ENCODE data around the gene TRIM14.
"Not testable (repeated sequence)": the region's sequence is repeated elsewhere in the genome, so short reads cannot be mapped to it uniquely, and the experiment has no call there.

The TRIM14 gene

DNA sequence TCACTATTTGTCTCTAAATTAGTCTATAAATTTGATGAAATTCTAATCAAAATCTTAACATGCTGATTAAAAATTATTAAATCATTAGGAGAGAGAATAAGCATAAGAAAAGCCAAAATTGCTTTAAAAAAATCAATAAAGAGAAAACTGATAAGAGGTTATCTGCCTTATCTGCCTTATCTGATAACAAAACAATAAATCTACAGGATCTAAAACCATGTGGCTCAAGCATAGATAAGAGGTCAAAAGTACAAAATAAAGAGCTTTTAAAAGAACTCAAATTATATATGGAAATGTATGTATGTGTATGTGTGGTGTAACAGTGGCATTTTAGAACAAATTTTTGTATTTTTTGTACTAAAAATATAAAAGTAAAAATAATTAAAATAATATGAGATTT lies 18.6 kb downstream of the TRIM14 start:
- Histone ChIP-seq H3K27ac (ENCODE audit: low read length) (no peak overlapping the region), H3K4me1 (ENCODE audit: insufficient read depth, low read length) (peaks cover 3% of the 10 kb centered on the region; the same call in 1 of the 2 replicates)

DNA sequence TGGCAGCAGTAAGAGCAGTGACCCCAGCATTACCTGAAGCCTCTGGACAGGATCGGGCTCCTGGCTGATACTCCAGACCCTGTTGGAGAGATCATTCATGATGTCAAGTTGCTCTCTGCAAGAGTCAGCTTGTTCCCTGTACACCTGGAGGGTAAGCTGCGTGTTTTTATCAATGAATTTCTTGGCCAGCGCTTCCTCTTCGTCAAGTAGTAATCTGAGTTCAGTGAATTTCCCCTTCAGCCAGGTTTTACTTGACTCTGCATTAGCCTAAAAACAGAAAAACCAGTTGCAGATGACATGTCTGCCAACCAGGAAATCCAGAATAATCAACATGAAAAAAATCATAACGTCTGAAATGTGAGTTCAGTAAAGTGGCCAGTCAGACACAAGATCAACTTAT lies 19.1 kb downstream of the TRIM14 start:
- Histone ChIP-seq H3K4me1 (ENCODE audit: insufficient read depth, low read length) (peaks cover 3% of the 10 kb centered on the region; the same call in 1 of the 2 replicates), H3K27me3 (ENCODE audit: insufficient read depth, low read length) (no peaks in the 10 kb centered on the region), H3K9me3 (ENCODE audit: insufficient read depth, low read depth, low read length) (no peaks in the 10 kb centered on the region), H3K27ac (ENCODE audit: low read length) (no peak overlapping the region), H3K4me3 (ENCODE audit: low read length) (no peak overlapping the region), H3K36me3 (ENCODE audit: insufficient read depth, low read depth, low read length) (peaks cover 9% of the 10 kb centered on the region), H3K9ac (ENCODE audit: low read depth, low read length) (no peak overlapping the region; the same call in 1 of the 2 replicates)

More for the DNA sequence above, 18.6 kb downstream of the TRIM14 start:
- Histone ChIP-seq H3K27me3 (ENCODE audit: insufficient read depth, low read length) (no peaks in the 10 kb centered on the region), H3K4me3 (ENCODE audit: low read length) (no peak overlapping the region), H3K36me3 (ENCODE audit: insufficient read depth, low read depth, low read length) (peaks cover 9% of the 10 kb centered on the region), H3K9me3 (ENCODE audit: insufficient read depth, low read depth, low read length) (no peaks in the 10 kb centered on the region), H3K9ac (ENCODE audit: low read depth, low read length) (no peak overlapping the region)

DNA sequence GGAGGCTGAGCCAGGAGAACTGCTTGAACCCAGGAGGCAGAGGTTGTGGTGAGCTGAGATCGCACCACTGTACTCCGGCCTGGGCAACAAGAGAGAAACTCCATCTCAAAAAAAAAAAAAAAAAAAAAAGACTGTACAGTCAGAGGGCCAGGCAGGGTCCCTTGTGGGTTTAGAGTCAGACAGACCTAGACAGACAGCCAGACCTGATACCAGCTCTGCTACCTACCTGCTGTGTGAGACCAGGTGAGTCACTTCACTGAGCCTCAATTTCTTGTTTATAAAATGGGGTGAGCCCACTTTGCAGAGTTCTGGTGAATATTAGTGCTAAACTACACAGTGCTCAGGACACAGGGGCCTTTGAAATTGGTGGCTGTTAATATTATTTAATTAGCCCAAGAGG lies 19.7 kb downstream of the TRIM14 start:
- Histone ChIP-seq H3K27me3 (ENCODE audit: insufficient read depth, low read length) (no peaks in the 10 kb centered on the region), H3K9me3 (ENCODE audit: insufficient read depth, low read depth, low read length) (no peaks in the 10 kb centered on the region), H3K4me1 (ENCODE audit: insufficient read depth, low read length) (peaks cover 3% of the 10 kb centered on the region; the same call in 1 of the 2 replicates), H3K27ac (ENCODE audit: low read length) (no peak overlapping the region), H3K36me3 (ENCODE audit: insufficient read depth, low read depth, low read length) (peaks cover 9% of the 10 kb centered on the region), H3K4me3 (ENCODE audit: low read length) (no peak overlapping the region), H3K9ac (ENCODE audit: low read depth, low read length) (no peak overlapping the region)

GRCh38 chr9:98097836-98098235 lies 21.2 kb downstream of the TRIM14 start:
- Histone ChIP-seq H3K9me3 (ENCODE audit: insufficient read depth, low read depth, low read length) (no peaks in the 10 kb centered on the region), H3K27me3 (ENCODE audit: insufficient read depth, low read length) (no peaks in the 10 kb centered on the region), H3K27ac (ENCODE audit: low read length) (no peak overlapping the region), H3K4me3 (ENCODE audit: low read length) (no peak overlapping the region), H3K4me1 (ENCODE audit: insufficient read depth, low read length) (peaks cover 3% of the 10 kb centered on the region), H3K9ac (ENCODE audit: low read depth, low read length) (no peak overlapping the region), H3K36me3 (ENCODE audit: insufficient read depth, low read depth, low read length) (peaks cover 9% of the 10 kb centered on the region)

DNA sequence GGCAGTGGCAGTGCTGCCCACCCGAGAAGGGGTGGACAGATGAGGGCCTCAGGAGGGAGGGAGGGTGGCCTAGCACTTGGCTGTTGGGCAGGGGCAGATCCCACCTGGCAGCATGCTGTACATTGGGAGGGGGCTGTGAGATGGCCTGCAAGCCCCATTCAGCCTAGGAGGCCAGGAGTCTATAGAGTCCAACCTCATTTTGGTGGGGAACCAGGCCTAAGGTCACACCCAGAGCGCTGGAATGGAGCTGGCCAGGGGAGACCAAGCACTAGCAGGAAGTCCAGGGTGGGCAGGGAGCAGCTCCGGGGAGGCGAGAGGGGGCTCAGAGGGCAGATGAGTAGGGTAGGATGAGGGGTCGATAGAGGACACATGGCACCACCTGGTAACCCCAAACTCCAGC lies 22.9 kb downstream of the TRIM14 start:
- H3K9me3 ChIP-seq (ENCODE audit: insufficient read depth, low read depth, low read length): no peaks in the 10 kb centered on the region
- no peak overlapping the region for H3K4me3 ChIP-seq (ENCODE audit: low read length)
- H3K27me3 ChIP-seq (ENCODE audit: insufficient read depth, low read length): no peaks in the 10 kb centered on the region
- no peak overlapping the region for H3K9ac ChIP-seq (ENCODE audit: low read depth, low read length)
- peaks cover 11% of the 10 kb centered on the region; the same call in 1 of the 2 replicates for H3K4me1 ChIP-seq (ENCODE audit: insufficient read depth, low read length)
- H3K36me3 ChIP-seq (ENCODE audit: insufficient read depth, low read depth, low read length): peaks cover 9% of the 10 kb centered on the region
- no peak overlapping the region for H3K27ac ChIP-seq (ENCODE audit: low read length)

- Histone ChIP-seq H3K4me3 (ENCODE audit: low read length) (no peak overlapping the region), H3K9ac (ENCODE audit: low read depth, low read length) (no peak overlapping the region), H3K27ac (ENCODE audit: low read length) (no peak overlapping the region), H3K27me3 (ENCODE audit: insufficient read depth, low read length) (no peaks in the 10 kb centered on the region), H3K36me3 (ENCODE audit: insufficient read depth, low read depth, low read length) (peaks cover 9% of the 10 kb centered on the region), H3K9me3 (ENCODE audit: insufficient read depth, low read depth, low read length) (no peaks in the 10 kb centered on the region), H3K4me1 (ENCODE audit: insufficient read depth, low read length) (peaks cover 13% of the 10 kb centered on the region; the same call in 1 of the 2 replicates)
Measured at GRCh38 chr9:98095401-98095800, 23.6 kb downstream of the TRIM14 start.

- Histone ChIP-seq H3K4me1 (ENCODE audit: insufficient read depth, low read length) (peaks cover 16% of the 10 kb centered on the region; the same call in 1 of the 2 replicates), H3K4me3 (ENCODE audit: low read length) (no peak overlapping the region), H3K27me3 (ENCODE audit: insufficient read depth, low read length) (no peaks in the 10 kb centered on the region), H3K36me3 (ENCODE audit: insufficient read depth, low read depth, low read length) (peaks cover 7% of the 10 kb centered on the region), H3K9me3 (ENCODE audit: insufficient read depth, low read depth, low read length) (no peaks in the 10 kb centered on the region), H3K9ac (ENCODE audit: low read depth, low read length) (no peak overlapping the region), H3K27ac (ENCODE audit: low read length) (no peak overlapping the region)
Measured at GRCh38 chr9:98094851-98095250, 24.2 kb downstream of the TRIM14 start.

GRCh38 chr9:98094316-98094715 lies 24.7 kb downstream of the TRIM14 start:
- Histone ChIP-seq H3K27ac (ENCODE audit: low read length) (no peak overlapping the region), H3K36me3 (ENCODE audit: insufficient read depth, low read depth, low read length) (peaks cover 1% of the 10 kb centered on the region), H3K4me1 (ENCODE audit: insufficient read depth, low read length) (peaks cover 19% of the 10 kb centered on the region; the same call in 1 of the 2 replicates), H3K4me3 (ENCODE audit: low read length) (no peak overlapping the region), H3K9ac (ENCODE audit: low read depth, low read length) (no peak overlapping the region), H3K27me3 (ENCODE audit: insufficient read depth, low read length) (no peaks in the 10 kb centered on the region), H3K9me3 (ENCODE audit: insufficient read depth, low read depth, low read length) (no peaks in the 10 kb centered on the region)

GRCh38 chr9:98092613-98092931 lies 26.4 kb downstream of the TRIM14 start:
- Histone ChIP-seq H3K9me3 (ENCODE audit: insufficient read depth, low read depth, low read length) (no peaks in the 10 kb centered on the region), H3K36me3 (ENCODE audit: insufficient read depth, low read depth, low read length) (no peaks in the 10 kb centered on the region; the same call in 1 of the 2 replicates), H3K27ac (ENCODE audit: low read length) (no peak overlapping the region), H3K4me1 (ENCODE audit: insufficient read depth, low read length) (peaks cover 19% of the 10 kb centered on the region; the same call in 1 of the 2 replicates), H3K4me3 (ENCODE audit: low read length) (peak overlapping the region; percentile 55; the same call in 1 of the 2 replicates), H3K27me3 (ENCODE audit: insufficient read depth, low read length) (peaks cover 5% of the 10 kb centered on the region; the same call in 1 of the 2 replicates), H3K9ac (ENCODE audit: low read depth, low read length) (peak overlapping the region; percentile 16; the same call in 1 of the 2 replicates)

DNA sequence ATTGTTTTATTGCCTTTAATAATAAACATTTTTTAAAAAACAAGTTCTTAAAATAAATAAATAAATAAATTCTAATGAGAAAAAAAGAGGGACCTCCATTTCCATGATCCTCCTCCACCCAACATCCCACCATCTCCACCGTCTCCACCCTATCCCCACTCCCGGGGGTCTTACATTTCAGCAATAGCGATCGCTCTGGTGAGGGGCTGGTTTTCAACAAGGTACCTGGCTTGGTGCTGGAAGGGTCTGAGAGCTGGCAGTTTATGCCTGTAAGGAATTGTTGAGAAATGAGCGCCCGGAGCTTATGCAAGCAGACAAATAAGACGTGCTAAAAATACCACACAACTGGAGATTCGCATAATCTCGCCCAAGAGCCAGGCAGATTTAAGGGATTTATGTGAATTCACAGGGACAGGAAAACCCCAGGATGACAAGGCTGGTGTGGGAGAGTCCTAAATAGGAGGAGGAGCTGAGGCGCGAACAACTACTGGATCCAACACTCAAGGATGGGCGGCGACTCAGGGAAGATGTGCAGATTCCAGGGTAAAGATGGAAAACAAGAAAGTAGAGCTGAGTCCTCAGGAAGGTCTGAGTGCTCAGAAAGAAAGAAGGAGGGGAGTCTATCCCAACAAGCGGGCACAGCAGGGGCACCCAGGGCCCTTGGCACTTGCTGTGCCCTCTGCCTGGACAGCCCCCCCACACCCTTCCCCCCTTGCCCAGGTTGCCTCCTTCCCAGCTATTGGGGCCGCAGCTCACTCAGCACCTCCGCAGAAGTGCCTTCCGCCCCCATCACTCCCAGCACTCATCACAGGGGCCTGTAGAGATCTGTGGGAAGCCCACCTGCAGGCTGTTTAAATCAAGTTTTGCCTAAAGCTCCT lies 27.0 kb downstream of the TRIM14 start:
- H3K9me3 ChIP-seq (ENCODE audit: insufficient read depth, low read depth, low read length): no peaks in the 10 kb centered on the region
- H3K4me1 ChIP-seq (ENCODE audit: insufficient read depth, low read length): peaks cover 19% of the 10 kb centered on the region; the same call in 1 of the 2 replicates
- peak overlapping the region; percentile 54; the same call in 1 of the 2 replicates for H3K9ac ChIP-seq (ENCODE audit: low read depth, low read length)
- no peaks in the 10 kb centered on the region; the same call in 1 of the 2 replicates for H3K36me3 ChIP-seq (ENCODE audit: insufficient read depth, low read depth, low read length)
- H3K4me3 ChIP-seq (ENCODE audit: low read length): peak overlapping the region; percentile 55
- peaks cover 5% of the 10 kb centered on the region; the same call in 1 of the 2 replicates for H3K27me3 ChIP-seq (ENCODE audit: insufficient read depth, low read length)
- peak overlapping the region; percentile 61 for H3K27ac ChIP-seq (ENCODE audit: low read length)

DNA sequence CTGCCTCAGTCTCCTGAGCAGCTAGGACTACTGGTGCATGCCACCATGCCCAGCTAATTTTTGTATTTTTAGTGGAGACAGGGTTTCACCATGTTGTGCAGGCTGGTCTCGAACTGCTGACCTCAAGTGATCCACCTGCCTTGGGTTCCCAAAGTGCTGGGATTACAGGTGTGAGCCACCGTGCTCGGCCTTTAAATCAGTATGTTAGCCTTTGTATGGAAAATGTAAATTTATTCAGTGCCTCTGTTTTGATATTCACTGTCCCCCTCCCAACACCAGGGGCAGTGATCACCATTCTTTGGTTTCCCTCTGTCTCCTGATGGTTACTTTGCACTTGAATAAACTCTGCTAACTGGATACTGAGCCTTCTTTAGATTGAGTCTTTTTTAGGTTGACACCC lies 28.3 kb downstream of the TRIM14 start:
- H3K4me1 ChIP-seq (ENCODE audit: insufficient read depth, low read length): peaks cover 29% of the 10 kb centered on the region; the same call in 1 of the 2 replicates
- not testable (repeated sequence) for H3K36me3 ChIP-seq (ENCODE audit: insufficient read depth, low read depth, low read length); H3K27ac ChIP-seq (ENCODE audit: low read length); H3K27me3 ChIP-seq (ENCODE audit: insufficient read depth, low read length); H3K9me3 ChIP-seq (ENCODE audit: insufficient read depth, low read depth, low read length); H3K9ac ChIP-seq (ENCODE audit: low read depth, low read length)
- H3K4me3 ChIP-seq (ENCODE audit: low read length): peak overlapping the region; percentile 46; the same call in 1 of the 2 replicates
